K562 (cell line): ENCODE measurements around the gene TMC6. TPM values are rescaled to one million over a fixed set of nuclear protein-coding genes. Genes with fewer than 3 reads are reported as not detected.

Source experiments
- ARID2 ChIP-seq: fragments of 450-650 bp; IDR thresholded peaks from 2 replicates; pipeline ENCODE4 v1.6.1; 2017; ENCODE audit warnings: antibody characterized with exemption, mild to moderate bottlenecking
- CBFB ChIP-seq: sonication (generic); formaldehyde crosslinking; IDR thresholded peaks from 2 replicates; pipeline ENCODE4 v1.4.0; 2020; ENCODE audit warnings: mild to moderate bottlenecking, missing genetic modification reagents
- E2F5 ChIP-seq: sonication (generic); formaldehyde crosslinking; IDR thresholded peaks from 2 replicates; pipeline ENCODE4 v1.8.0; 2022; ENCODE audit warnings: mild to moderate bottlenecking, missing genetic modification reagents
- FOXJ3 ChIP-seq: sonication (generic); formaldehyde crosslinking; IDR thresholded peaks from 2 replicates; pipeline ENCODE4 v1.4.0; 2020; ENCODE audit warnings: mild to moderate bottlenecking, missing genetic modification reagents
- GABPB1 ChIP-seq: sonication (generic); formaldehyde crosslinking; IDR thresholded peaks from 2 replicates; pipeline ENCODE4 v1.8.0; 2022; ENCODE audit warnings: mild to moderate bottlenecking, missing genetic modification reagents
- KLF16 ChIP-seq: IDR thresholded peaks from 2 replicates; pipeline ENCODE4 v1.6.1; 2016; ENCODE audit warnings: antibody characterized with exemption
- POLR2AphosphoS2 ChIP-seq: IDR thresholded peaks from 2 replicates; pipeline ENCODE4 v1.6.1; 2012; ENCODE audit warnings: low read length, improper control_type of control experiment
- SLC30A9 ChIP-seq: fragments of 250-450 bp; sonication (Bioruptor Pico); IDR thresholded peaks from 2 replicates; pipeline ENCODE4 v1.8.0; 2022; ENCODE audit warnings: mild to moderate bottlenecking, moderate library complexity
- SMARCB1 ChIP-seq: IDR thresholded peaks from 2 replicates; pipeline ENCODE4 v1.6.1; 2011; ENCODE audit warnings: improper control_type of control experiment, low read depth; ENCODE audit not compliant: insufficient read length
- TAF15 ChIP-seq: fragments of 200-400 bp; formaldehyde crosslinking; IDR thresholded peaks from 2 replicates; pipeline ENCODE4 v1.6.1; 2017; ENCODE audit warnings: mild to moderate bottlenecking, low read depth, low read length, moderate library complexity
- ZNF140 ChIP-seq: fragments of 250-450 bp; sonication (Bioruptor Pico); IDR thresholded peaks from 2 replicates; pipeline ENCODE4 v1.8.0; 2021; ENCODE audit warnings: moderate library complexity, mild to moderate bottlenecking, inconsistent platforms
- ZSCAN29 ChIP-seq: fragments of 450-650 bp; IDR thresholded peaks from 2 replicates; pipeline ENCODE4 v1.6.1; 2017
- polyA plus RNA-seq, 8 experiments: library from polyadenylated mRNA; depleted of rRNA in 4 of 8; stranded (reverse) in 5 of 8; unstranded in 3 of 8; fragments of >200 nt; fragmentation: Nextera tagmentation in 2 of 8; fragmentation: Illumina TruSeq in 1 of 8; extraction: Ambion mirVana in 2 of 8; extraction: Trizol in 1 of 8; gene quantifications; 2 replicates each; pipeline versions ENCODE4 v1.2.1 to v1.2.3, GENCODE V29; 2011 to 2014; ENCODE audit warnings: inconsistent platforms in 1 of 8, missing spikeins in 1 of 8
- total RNA-seq, 7 experiments: library from RNA; depleted of rRNA in 6 of 7; stranded (reverse); fragments of >200 nt in 6 of 7; fragmentation: Illumina TruSeq in 2 of 7; extraction: Trizol in 2 of 7; gene quantifications; 2 replicates each; pipeline versions ENCODE4 v1.2.1 to v1.2.3, GENCODE V29; 2011 to 2021; ENCODE audit warnings: low replicate concordance in 1 of 7
- TF ChIP-seq, protein P1 (sequence below), 2 experiments: fragments of 150-350 bp in 1 of 2; IDR thresholded peaks; 2 replicates each; pipeline ENCODE4 v1.6.1; 2012 to 2016; ENCODE audit warnings: low read depth in 2 of 2, low read length in 2 of 2, mild to moderate bottlenecking in 1 of 2, moderate library complexity in 1 of 2
- TF ChIP-seq, protein P2 (sequence below): fragments of 450-650 bp; formaldehyde crosslinking; IDR thresholded peaks from 2 replicates; pipeline ENCODE4 v1.4.0; 2020; ENCODE audit warnings: mild to moderate bottlenecking, moderate library complexity
- TF ChIP-seq, protein P3 (sequence below): sonication (generic); formaldehyde crosslinking; IDR thresholded peaks from 2 replicates; pipeline ENCODE4 v1.8.0; 2023; ENCODE audit warnings: missing genetic modification reagents, mild to moderate bottlenecking, borderline replicate concordance

The TMC6 gene
- total and polyA plus RNA-seq, 9 of the 15 experiments (the other 6 are each of a cell fraction or from before 2014, with no cell fraction given), result 4.1 to 351 (median 66.9) TPM

GRCh38 chr17:78112518-78113471 is 15.8 kb downstream of the TMC6 start (continued):
- TF ChIP-seq KLF16 (no peak; the same call in 1 of the 2 replicates), ZNF140 (no peak), POLR2AphosphoS2 (peak; percentile 86), E2F5 (CRISPR knock-in tag) (0 out of 2 replicates have a peak, but pooled peaks have one; percentile 29), SMARCB1 (no peak), TAF15 (no peak), FOXJ3 (CRISPR knock-in tag) (no peak), GABPB1 (CRISPR knock-in tag) (peak; percentile 50; the same call in 1 of the 2 replicates), CBFB (CRISPR knock-in tag) (peak; percentile 71; the same call in 1 of the 2 replicates), ARID2 (peak; percentile 72; the same call in 1 of the 2 replicates), ZSCAN29 (no peak), SLC30A9 (CRISPR knock-in tag) (no peak)
- TF ChIP-seq, protein P1, sequence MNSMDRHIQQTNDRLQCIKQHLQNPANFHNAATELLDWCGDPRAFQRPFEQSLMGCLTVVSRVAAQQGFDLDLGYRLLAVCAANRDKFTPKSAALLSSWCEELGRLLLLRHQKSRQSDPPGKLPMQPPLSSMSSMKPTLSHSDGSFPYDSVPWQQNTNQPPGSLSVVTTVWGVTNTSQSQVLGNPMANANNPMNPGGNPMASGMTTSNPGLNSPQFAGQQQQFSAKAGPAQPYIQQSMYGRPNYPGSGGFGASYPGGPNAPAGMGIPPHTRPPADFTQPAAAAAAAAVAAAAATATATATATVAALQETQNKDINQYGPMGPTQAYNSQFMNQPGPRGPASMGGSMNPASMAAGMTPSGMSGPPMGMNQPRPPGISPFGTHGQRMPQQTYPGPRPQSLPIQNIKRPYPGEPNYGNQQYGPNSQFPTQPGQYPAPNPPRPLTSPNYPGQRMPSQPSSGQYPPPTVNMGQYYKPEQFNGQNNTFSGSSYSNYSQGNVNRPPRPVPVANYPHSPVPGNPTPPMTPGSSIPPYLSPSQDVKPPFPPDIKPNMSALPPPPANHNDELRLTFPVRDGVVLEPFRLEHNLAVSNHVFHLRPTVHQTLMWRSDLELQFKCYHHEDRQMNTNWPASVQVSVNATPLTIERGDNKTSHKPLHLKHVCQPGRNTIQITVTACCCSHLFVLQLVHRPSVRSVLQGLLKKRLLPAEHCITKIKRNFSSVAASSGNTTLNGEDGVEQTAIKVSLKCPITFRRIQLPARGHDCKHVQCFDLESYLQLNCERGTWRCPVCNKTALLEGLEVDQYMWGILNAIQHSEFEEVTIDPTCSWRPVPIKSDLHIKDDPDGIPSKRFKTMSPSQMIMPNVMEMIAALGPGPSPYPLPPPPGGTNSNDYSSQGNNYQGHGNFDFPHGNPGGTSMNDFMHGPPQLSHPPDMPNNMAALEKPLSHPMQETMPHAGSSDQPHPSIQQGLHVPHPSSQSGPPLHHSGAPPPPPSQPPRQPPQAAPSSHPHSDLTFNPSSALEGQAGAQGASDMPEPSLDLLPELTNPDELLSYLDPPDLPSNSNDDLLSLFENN (IDR thresholded peaks at IDR 0.05; ENCODE audit: low read depth in 2 of 2, low read length in 2 of 2), result 0 out of 4 replicates have a peak, but pooled peaks of 1 of the 2 experiments have one; percentile 14
- TF ChIP-seq, protein P2, sequence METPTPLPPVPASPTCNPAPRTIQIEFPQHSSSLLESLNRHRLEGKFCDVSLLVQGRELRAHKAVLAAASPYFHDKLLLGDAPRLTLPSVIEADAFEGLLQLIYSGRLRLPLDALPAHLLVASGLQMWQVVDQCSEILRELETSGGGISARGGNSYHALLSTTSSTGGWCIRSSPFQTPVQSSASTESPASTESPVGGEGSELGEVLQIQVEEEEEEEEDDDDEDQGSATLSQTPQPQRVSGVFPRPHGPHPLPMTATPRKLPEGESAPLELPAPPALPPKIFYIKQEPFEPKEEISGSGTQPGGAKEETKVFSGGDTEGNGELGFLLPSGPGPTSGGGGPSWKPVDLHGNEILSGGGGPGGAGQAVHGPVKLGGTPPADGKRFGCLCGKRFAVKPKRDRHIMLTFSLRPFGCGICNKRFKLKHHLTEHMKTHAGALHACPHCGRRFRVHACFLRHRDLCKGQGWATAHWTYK (CRISPR knock-in tag), result peak; percentile 41; the same call in 1 of the 2 replicates
- TF ChIP-seq, protein P3, sequence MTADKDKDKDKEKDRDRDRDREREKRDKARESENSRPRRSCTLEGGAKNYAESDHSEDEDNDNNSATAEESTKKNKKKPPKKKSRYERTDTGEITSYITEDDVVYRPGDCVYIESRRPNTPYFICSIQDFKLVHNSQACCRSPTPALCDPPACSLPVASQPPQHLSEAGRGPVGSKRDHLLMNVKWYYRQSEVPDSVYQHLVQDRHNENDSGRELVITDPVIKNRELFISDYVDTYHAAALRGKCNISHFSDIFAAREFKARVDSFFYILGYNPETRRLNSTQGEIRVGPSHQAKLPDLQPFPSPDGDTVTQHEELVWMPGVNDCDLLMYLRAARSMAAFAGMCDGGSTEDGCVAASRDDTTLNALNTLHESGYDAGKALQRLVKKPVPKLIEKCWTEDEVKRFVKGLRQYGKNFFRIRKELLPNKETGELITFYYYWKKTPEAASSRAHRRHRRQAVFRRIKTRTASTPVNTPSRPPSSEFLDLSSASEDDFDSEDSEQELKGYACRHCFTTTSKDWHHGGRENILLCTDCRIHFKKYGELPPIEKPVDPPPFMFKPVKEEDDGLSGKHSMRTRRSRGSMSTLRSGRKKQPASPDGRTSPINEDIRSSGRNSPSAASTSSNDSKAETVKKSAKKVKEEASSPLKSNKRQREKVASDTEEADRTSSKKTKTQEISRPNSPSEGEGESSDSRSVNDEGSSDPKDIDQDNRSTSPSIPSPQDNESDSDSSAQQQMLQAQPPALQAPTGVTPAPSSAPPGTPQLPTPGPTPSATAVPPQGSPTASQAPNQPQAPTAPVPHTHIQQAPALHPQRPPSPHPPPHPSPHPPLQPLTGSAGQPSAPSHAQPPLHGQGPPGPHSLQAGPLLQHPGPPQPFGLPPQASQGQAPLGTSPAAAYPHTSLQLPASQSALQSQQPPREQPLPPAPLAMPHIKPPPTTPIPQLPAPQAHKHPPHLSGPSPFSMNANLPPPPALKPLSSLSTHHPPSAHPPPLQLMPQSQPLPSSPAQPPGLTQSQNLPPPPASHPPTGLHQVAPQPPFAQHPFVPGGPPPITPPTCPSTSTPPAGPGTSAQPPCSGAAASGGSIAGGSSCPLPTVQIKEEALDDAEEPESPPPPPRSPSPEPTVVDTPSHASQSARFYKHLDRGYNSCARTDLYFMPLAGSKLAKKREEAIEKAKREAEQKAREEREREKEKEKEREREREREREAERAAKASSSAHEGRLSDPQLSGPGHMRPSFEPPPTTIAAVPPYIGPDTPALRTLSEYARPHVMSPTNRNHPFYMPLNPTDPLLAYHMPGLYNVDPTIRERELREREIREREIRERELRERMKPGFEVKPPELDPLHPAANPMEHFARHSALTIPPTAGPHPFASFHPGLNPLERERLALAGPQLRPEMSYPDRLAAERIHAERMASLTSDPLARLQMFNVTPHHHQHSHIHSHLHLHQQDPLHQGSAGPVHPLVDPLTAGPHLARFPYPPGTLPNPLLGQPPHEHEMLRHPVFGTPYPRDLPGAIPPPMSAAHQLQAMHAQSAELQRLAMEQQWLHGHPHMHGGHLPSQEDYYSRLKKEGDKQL (CRISPR knock-in tag), result no peak
